ENCODE results near the gene NRXN3. TPM values are rescaled to one million over a fixed set of nuclear protein-coding genes. Genes with fewer than 3 reads are reported as not detected.

Gene NRXN3
- total RNA-seq, 1 experiment from 2014 or later: not detected

DNA sequence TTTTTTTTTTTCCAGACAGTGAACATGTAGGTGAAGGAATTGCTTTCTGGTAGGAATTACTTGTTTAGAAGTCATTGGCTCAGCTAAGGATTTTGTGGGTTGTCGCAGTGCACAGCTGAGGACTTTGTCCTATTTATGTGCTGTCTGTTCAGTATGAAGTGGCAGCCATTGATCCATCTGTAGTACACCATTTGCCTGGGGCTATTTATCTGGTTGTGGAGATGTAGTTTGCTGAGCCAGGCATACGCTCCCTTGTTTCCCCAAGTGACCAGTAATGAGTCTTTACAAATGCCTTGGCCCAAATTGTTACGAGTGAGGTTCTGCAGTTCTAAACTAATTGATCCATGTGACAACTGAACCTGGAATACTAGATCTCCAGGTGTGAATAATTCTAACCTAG, 140.1 kb downstream of the NRXN3 start:
- DNase-seq (ENCODE audit: low read depth, low spot score) (no peak), ATAC-seq (no peak)
- BruUV-seq (replicated peaks): no TSS peak
- Histone ChIP-seq H3K9me2 (ENCODE audit: insufficient read depth) (no peaks in the 10 kb centered on the region), H3K27me3 (ENCODE audit: insufficient read depth, low read length) (peaks cover 38% of the 10 kb centered on the region), H3K4me1 (ENCODE audit: control insufficient read depth in 1 of 2, insufficient read depth in 2 of 2, low read length in 2 of 2) (no peaks in the 10 kb centered on the region), H4K20me1 (ENCODE audit: insufficient read depth) (no peaks in the 10 kb centered on the region), H3K27ac (ENCODE audit: low read depth, low read length) (no peak overlapping the region), H3K79me2 (ENCODE audit: insufficient read depth, low read length) (no peaks in the 10 kb centered on the region), H3K4me3 (replicated peaks in 1 of 2; ENCODE audit: low read depth in 1 of 2, low read length in 2 of 2) (no peak overlapping the region), H3K4me2 (ENCODE audit: low read length) (no peak overlapping the region), H3K9ac (ENCODE audit: low read length) (no peak overlapping the region), H3K9me3 (ENCODE audit: control insufficient read depth in 1 of 2, insufficient read depth in 1 of 2, low read depth in 1 of 2, low read length in 2 of 2) (no peaks in the 10 kb centered on the region), H2AFZ (ENCODE audit: low read depth, low read length, poor library complexity, severe bottlenecking) (no peak overlapping the region), H3K36me3 (ENCODE audit: control insufficient read depth in 1 of 2, insufficient read depth in 2 of 2, low read length in 2 of 2) (no peaks in the 10 kb centered on the region)
- TF ChIP-seq TCF7L2 (IDR thresholded peaks at IDR 0.05; ENCODE audit: borderline replicate concordance, extremely low read depth, insufficient read depth, insufficient read length): no peak
- ChIA-PET RAD21 (ENCODE audit: low non-redundant PET in 1 of 2, low total read pairs in 2 of 2, uncharacterized antibody in 2 of 2, unreplicated experiment in 2 of 2) (no interaction called here), POLR2A (no interaction called here), CTCF (no interaction called here)
- intact Hi-C loops (cut with micrococcal nuclease): no loop called here

DNA sequence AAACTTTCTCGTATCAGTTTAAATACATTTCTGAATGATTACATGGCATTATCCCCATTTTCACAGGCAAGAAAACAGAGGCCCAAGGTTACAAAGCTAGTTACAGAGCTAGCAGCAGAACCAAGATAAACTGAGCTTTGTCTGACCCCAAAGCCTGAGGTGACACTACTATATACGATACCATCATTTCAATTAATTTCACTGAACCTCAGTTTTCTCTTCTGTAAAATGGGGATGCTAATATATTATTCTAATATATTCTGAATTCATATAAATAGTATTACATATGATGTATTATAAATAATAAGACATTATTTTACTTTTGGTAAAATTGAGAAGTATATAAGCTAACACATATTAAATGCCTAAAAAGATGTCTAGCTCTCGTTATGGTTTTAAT, 143.3 kb downstream of the NRXN3 start:
- no peaks in the 10 kb centered on the region for H3K36me3 ChIP-seq (ENCODE audit: control insufficient read depth in 1 of 2, insufficient read depth in 2 of 2, low read length in 2 of 2)
- peaks cover 36% of the 10 kb centered on the region for H3K27me3 ChIP-seq (ENCODE audit: insufficient read depth, low read length)
- TF ChIP-seq, protein P1, sequence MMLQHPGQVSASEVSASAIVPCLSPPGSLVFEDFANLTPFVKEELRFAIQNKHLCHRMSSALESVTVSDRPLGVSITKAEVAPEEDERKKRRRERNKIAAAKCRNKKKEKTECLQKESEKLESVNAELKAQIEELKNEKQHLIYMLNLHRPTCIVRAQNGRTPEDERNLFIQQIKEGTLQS (IDR thresholded peaks at IDR 0.05): no peak
- TF ChIP-seq ZFX (IDR thresholded peaks at IDR 0.05): no peak
- no peak for TF ChIP-seq EZH2 (IDR thresholded peaks at IDR 0.05)
- TF ChIP-seq, protein P2, sequence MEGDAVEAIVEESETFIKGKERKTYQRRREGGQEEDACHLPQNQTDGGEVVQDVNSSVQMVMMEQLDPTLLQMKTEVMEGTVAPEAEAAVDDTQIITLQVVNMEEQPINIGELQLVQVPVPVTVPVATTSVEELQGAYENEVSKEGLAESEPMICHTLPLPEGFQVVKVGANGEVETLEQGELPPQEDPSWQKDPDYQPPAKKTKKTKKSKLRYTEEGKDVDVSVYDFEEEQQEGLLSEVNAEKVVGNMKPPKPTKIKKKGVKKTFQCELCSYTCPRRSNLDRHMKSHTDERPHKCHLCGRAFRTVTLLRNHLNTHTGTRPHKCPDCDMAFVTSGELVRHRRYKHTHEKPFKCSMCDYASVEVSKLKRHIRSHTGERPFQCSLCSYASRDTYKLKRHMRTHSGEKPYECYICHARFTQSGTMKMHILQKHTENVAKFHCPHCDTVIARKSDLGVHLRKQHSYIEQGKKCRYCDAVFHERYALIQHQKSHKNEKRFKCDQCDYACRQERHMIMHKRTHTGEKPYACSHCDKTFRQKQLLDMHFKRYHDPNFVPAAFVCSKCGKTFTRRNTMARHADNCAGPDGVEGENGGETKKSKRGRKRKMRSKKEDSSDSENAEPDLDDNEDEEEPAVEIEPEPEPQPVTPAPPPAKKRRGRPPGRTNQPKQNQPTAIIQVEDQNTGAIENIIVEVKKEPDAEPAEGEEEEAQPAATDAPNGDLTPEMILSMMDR (IDR thresholded peaks at IDR 0.05 in 2 of 3, conservative IDR thresholded peaks at IDR 0.05 in 1 of 3; ENCODE audit: borderline replicate concordance in 1 of 3, insufficient read depth in 1 of 3, low read depth in 2 of 3, low read length in 2 of 3): no peak
- TF ChIP-seq SRF (IDR thresholded peaks at IDR 0.05; ENCODE audit: low read depth): no peak
- H3K4me1 ChIP-seq (ENCODE audit: control insufficient read depth in 1 of 2, insufficient read depth in 2 of 2, low read length in 2 of 2): no peaks in the 10 kb centered on the region
- H3K4me3 ChIP-seq (replicated peaks in 1 of 2; ENCODE audit: low read depth in 1 of 2, low read length in 2 of 2): no peak overlapping the region
- intact Hi-C loops (cut with micrococcal nuclease): no loop called here
- RAD21 ChIA-PET (ENCODE audit: low non-redundant PET in 1 of 2, low total read pairs in 2 of 2, uncharacterized antibody in 2 of 2, unreplicated experiment in 2 of 2): no interaction called here
- DNase-seq (ENCODE audit: low read depth, low spot score) (no peak), ATAC-seq (no peak)
- no peak overlapping the region for H3K4me2 ChIP-seq (ENCODE audit: low read length)
- H3K27ac ChIP-seq (ENCODE audit: low read depth, low read length): no peak overlapping the region
- no peaks in the 10 kb centered on the region for H3K9me3 ChIP-seq (ENCODE audit: control insufficient read depth in 1 of 2, insufficient read depth in 1 of 2, low read depth in 1 of 2, low read length in 2 of 2)
- BruUV-seq (replicated peaks): no TSS peak
- H4K20me1 ChIP-seq (ENCODE audit: insufficient read depth): no peaks in the 10 kb centered on the region
- no peaks in the 10 kb centered on the region for H3K9me2 ChIP-seq (ENCODE audit: insufficient read depth)
- H3K79me2 ChIP-seq (ENCODE audit: insufficient read depth, low read length): no peaks in the 10 kb centered on the region
- POLR2A ChIA-PET: no interaction called here
- no peak overlapping the region for H3K9ac ChIP-seq (ENCODE audit: low read length)
- H2AFZ ChIP-seq (ENCODE audit: low read depth, low read length, poor library complexity, severe bottlenecking): no peak overlapping the region
- CTCF ChIA-PET: no interaction called here

All from HCT116 (cell line).